Posterior cingulate gyrus (tissue), 11 donors: ENCODE measurements around the gene SPATA45.

ENCODE experiments used
- DNase-seq, 10 donors: peaks; one replicate each; pipeline versions ENCODE4 v3.0.0 to v3.0.0-alpha.2; 2020 to 2021; ENCODE audit warnings: mixed read lengths in 3 of 10
- intact Hi-C: fragments of 100-400 bp; cut with DNase I; formaldehyde crosslinking; loops from one replicate; pipeline ENCODE4 v1.15.1; 2023

The SPATA45 gene

DNA sequence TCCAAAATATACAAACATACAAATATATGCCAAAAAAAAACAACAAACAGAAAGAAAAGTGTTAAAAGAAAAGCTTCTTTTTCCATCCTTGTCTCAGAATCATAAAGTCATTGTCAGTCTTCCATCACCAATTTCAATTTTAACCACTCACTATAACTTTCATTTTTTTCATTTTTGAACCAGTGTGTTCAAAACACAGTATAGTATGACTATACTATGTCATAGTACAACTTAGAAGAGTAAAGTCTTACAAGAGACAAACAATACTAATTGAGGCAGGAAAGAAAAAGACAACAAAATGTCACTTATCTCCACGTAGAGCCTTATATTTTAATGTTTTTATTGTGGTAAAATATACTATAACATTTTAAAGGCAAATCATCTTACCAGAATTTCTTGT, 63.5 kb downstream of the SPATA45 start:
- intact Hi-C loops: loop anchor here (5.0 kb wide), 2 partner anchors 307 to 327 kb away; no protein-coding TSS in a partner anchor
- no peak for DNase-seq

DNA sequence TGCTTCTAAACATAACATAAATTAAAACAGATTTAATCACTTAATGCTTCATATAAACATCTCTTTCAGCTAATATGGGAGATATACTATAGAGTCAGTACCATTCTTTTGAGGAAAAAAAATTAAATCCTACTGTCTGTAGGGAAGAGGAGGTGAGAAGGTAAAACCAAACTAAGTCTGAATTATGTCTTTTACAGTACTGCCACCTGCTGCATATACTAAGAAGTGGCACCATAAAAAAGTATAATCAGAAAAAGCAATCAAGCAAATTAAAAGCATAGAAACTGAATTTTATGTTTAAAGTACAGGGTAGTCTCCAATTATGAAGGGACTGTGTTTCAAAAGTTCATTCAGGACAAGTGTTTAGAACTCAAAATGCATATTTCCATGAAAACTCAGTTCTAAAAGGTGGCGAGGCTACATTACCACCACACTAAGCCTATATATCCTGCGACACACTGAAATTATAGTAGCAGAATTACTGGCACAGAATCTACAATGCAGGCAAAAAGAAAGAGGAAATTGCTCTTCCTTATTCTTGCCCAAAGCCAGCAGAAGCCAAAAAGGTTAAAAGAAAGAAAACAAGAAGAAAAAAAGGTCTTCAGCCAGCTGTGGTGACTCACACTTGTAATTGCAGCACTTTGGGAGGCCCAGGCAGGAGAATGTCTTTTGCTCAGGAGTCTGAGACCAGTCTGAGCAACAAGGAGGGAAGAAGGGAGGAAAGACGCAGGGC, 64.9 kb downstream of the SPATA45 start:
- intact Hi-C loops: loop anchor here (1.0 to 5.0 kb wide), 3 partner anchors 117 to 325 kb away; no protein-coding TSS in a partner anchor
- no peak for DNase-seq

DNA sequence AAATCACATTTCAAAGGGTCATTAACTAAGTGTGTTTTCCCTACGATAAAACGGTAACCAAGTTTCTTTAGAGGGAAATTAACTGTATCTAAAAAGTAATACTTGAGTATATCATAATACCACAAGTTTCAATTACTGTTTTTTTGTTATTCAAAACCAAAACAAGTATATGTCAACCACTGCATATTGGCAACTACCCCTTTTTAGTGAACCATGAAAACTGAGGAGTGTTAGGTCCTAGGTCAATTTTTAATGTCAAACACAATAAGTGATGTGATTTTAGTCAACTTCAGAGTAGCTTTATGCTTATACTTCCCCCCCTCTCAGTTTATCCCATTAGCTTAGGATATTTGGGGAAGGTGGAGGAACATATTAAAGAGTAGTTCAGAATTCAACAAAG, 66.2 kb downstream of the SPATA45 start:
- DNase-seq: no peak
- intact Hi-C loops: loop anchor here (5.0 kb wide), 2 partner anchors 304 to 324 kb away; no protein-coding TSS in a partner anchor

DNA sequence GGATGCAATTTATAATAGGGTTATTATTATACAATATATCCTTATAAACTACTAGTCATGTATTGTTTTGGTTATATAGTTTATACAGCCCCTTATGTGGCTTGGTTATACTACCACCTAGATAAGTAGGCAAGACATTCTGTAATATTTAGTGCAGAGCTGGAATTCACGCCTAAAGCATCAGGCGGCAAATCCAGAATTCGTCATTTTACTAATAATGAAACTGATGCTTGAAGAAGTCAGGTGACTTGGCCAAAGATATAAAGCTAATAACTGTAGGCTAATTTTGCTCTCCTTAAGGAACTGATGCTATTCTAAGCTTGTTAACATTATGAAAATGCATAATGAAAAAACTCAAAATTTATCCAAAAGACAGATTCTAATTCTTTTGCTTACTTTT, 66.7 kb downstream of the SPATA45 start:
- intact Hi-C loops: loop anchor here (5.0 kb wide), 2 partner anchors 303 to 323 kb away; no protein-coding TSS in a partner anchor
- DNase-seq: no peak
